Inflammatory macrophage treated with lipopolysaccharide for 4 hours (primary cell): ENCODE measurements around the gene CYP26B1.

ENCODE experiments used
- DNase-seq: peaks from one replicate; pipeline ENCODE4 v3.0.0-alpha.2; 2020

Gene CYP26B1

GRCh38 chr2:72140621-72140960 lies 7.1 kb downstream of the CYP26B1 start:
- DNase-seq, result no peak

GRCh38 chr2:72139874-72140620 lies 7.6 kb downstream of the CYP26B1 start:
- no peak for DNase-seq

GRCh38 chr2:72139471-72139873 lies 8.2 kb downstream of the CYP26B1 start:
- DNase-seq, result no peak

- DNase-seq, result no peak
These were observed 8.7 kb downstream of the CYP26B1 start for GRCh38 chr2:72138921-72139381.

GRCh38 chr2:72138011-72138881 lies 9.4 kb downstream of the CYP26B1 start:
- no peak for DNase-seq

- DNase-seq, result peak; percentile 40
These were observed 10.1 kb downstream of the CYP26B1 start for GRCh38 chr2:72137498-72138010.

GRCh38 chr2:72136933-72137497 lies 10.6 kb downstream of the CYP26B1 start:
- DNase-seq, result no peak

- no peak for DNase-seq
These were observed 11.3 kb downstream of the CYP26B1 start for GRCh38 chr2:72136331-72136730.

- no peak for DNase-seq
These were observed 11.7 kb downstream of the CYP26B1 start for GRCh38 chr2:72135921-72136320.

- DNase-seq, result no peak
These were observed 12.5 kb downstream of the CYP26B1 start for GRCh38 chr2:72134997-72135800.

GRCh38 chr2:72134408-72134996 lies 13.2 kb downstream of the CYP26B1 start:
- DNase-seq, result no peak

GRCh38 chr2:72133721-72134407 lies 13.8 kb downstream of the CYP26B1 start:
- no peak for DNase-seq

- DNase-seq, result no peak
These were observed 14.5 kb downstream of the CYP26B1 start for GRCh38 chr2:72132981-72133720.

- no peak for DNase-seq
These were observed 15.5 kb downstream of the CYP26B1 start for GRCh38 chr2:72131916-72132841.

GRCh38 chr2:72131371-72131891 lies 16.2 kb downstream of the CYP26B1 start:
- DNase-seq, result no peak

- no peak for DNase-seq
These were observed 16.9 kb downstream of the CYP26B1 start for GRCh38 chr2:72130659-72131360.

GRCh38 chr2:72129681-72130340 lies 17.9 kb downstream of the CYP26B1 start:
- DNase-seq, result no peak

- no peak for DNase-seq
These were observed 18.8 kb downstream of the CYP26B1 start for GRCh38 chr2:72128843-72129227.
